Stimulated activated CD4-positive, alpha-beta T cell treated with anti-CD3 and anti-CD28 coated beads, Interleukin-1b, Interleukin-23, amount 100 ng/mL, for 48 hours (primary cell): ENCODE data around the gene ACVR1C.
A peak's percentile ranks its signal among the peaks of the same experiment; 100 is the strongest.

Experiments used
- DNase-seq: peaks from one replicate; pipeline ENCODE4 v3.0.0-alpha.2; 2020

ACVR1C gene

DNA sequence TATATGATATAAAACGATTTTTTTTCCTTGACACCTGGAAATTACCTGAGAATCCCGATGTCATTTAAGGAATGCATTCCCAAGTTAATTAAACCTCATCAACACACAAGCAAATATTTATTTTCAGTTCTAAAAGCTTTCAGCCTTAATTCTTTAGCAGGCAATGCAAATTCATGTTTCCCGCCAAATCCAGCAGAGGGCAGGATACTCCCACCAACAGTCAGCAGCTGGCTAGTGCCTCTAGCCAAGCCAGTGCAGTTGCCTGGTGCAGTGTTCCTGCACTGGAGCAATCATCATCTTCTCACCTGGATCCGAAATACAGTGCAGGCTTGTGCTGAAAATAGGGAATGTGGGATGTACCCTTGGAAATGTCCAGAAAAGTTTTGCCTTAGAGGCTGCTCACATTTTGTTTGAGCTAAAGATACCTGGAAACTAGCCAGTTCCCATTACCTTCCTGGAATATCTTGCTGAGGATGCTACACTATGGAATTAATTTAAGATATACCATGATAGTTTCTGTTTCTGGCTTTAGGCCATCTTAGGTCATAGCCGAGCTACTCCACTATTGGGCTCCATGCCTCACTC, 136.4 kb downstream of the ACVR1C start:
- peak; percentile 71 for DNase-seq

DNA sequence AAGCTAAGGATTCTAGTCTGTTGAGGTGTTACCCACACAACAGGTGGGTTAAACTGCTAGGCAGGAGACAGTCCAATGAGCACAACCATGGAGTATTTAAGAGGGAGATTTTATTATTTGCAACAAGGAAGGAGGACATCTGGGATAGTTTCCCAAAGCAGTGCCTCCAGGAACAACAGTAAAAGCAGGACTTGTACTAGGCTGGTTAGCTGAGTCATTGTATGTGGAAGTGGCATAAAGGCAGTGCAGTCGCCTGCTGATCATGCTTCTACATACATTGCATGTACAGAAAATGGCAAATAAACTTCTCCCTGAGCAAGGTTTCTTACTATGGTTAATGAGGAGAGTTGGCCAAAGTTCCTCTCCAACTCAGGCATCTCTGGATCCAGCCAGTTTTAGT, 138.7 kb downstream of the ACVR1C start:
- DNase-seq, result no peak

DNA sequence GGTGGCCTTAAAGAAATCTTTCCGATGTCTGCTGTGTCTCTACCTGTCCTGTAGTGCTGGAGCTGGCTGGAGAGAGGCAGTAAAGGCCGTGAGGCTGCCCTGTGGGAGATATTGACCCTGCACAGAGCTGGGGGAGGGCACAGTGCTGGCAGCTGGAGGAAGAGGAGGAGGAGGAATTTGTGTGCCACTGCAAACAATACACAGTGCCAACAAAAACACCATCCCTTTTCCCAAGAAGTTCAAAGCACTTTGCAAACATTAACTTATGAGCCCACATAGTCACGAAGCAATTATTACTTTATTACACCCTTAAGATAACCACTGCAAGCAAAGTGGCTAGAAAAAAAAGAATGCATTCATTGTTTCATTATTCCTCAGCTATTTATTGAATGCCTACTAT, 139.8 kb downstream of the ACVR1C start:
- DNase-seq, result no peak

GRCh38 chr2:157487747-157488146, 140.9 kb downstream of the ACVR1C start:
- DNase-seq, result no peak

- DNase-seq, result no peak
These were observed 141.4 kb downstream of the ACVR1C start for GRCh38 chr2:157487271-157487610.

DNA sequence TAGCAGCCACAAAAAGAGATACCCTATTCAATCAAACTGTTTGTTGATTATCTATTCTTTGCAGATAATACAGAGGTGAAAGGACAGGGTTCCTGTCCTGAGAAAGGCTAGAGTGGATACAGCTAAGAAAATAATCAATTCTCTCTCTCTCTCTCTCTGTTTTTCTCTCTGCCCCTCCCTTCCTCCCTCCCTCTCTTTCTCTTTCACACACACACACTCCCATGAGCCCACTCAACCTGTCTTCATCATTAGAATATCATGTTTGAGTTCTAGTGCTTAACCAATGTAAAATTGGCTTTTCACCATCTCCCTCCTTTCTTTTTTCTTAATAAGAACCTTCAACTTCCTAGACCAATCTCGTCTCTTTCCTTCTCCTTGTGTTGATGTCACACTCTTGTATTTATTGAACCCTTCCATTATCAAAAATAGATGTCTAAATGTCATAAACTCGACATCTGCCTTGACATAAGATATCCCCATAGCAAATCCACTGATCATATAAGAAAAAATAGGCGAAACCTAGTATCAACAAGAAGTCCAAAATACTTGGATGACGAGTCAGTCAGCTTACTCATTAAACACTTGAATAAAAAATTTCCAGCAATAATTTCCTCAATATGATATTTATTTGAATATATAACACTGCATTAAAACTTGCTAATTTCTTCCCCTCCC, 141.9 kb downstream of the ACVR1C start:
- no peak for DNase-seq

GRCh38 chr2:157480182-157480961, 148.3 kb downstream of the ACVR1C start:
- DNase-seq, result peak; percentile 77

- no peak for DNase-seq
These were observed 149.3 kb downstream of the ACVR1C start for GRCh38 chr2:157479081-157480027.

DNA sequence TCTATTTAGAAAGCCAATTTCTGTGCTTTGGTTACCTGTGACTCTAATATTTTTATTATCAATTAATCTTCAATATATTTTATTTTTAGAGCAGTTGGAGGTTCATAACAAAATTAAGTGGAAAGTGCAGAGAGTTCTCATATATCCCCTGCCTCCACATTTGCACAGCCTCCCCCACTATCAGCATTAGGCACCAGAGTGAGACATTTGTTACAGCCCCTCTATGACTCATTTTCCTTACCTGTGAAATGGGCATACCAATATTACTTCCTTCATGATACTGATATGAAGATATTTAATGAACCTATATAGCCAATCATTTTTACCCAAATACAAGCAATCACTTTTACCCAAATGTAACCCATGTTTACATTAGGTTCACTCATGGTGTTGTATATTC, 150.7 kb downstream of the ACVR1C start:
- DNase-seq, result no peak

DNA sequence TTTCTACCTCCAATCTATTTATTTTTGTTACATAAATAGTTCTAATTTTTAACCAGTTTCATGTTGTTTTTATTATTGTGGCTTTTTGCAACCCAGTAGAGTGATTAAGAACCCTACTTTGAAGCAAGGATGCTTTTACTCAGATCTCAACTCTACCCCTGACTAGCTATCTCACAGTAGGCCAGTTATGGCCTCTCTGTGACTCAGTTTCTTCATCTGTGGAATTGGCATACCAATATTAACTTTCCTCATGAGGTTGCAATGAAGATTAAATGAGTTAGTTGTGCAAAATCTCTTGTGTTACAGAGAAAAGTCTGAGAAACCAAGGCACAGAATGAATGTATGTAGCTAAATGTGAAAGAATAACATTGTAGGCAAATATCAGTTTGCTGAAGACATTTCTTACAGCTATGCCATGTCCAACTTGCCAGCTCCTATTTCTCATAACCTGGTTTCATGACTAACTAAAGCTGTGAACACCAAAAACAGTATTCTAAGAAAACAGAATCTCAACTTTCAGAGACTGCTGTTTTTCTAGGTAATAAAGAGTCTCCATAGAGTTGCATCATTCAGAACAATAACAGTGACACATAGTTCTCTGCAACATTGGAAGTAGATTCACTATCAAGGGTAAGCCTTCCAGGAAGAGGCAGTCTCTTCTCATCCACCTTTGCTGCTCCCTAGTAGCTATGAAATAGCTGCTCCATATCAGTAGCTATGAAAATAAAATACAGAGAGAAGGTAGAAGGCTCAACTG, 151.5 kb downstream of the ACVR1C start:
- no peak for DNase-seq
